Calu3 (cell line): ENCODE data around the gene TMTC2. TPM values are rescaled to one million over a fixed set of nuclear protein-coding genes. Genes with fewer than 3 reads are reported as not detected.

Source experiments
- BruUV-seq: library from RNA; stranded (reverse); fragments of 400-500 nt; replicated peaks from 2 replicates; lab custom pipeline; 2021; lab: Mats Ljungman, UMichigan
- CTCF ChIA-PET: fragments of 300-600 bp; sonication (Branson Sonifier 250); formaldehyde crosslinking; loops from one replicate; lab custom pipeline; 2022; ENCODE audit warnings: antibody characterized with exemption; lab: Charles Lee
- DNase-seq: peaks from one replicate; pipeline ENCODE4 v3.0.0; 2022
- H3K27ac Mint-ChIP-seq: one replicate; pipeline ENCODE4 v1.8.0; 2022; ENCODE audit warnings: mixed read lengths; ENCODE audit not compliant: unreplicated experiment
- H3K27me3 Mint-ChIP-seq: one replicate; pipeline ENCODE4 v1.8.0; 2022; ENCODE audit warnings: mixed read lengths; ENCODE audit not compliant: unreplicated experiment
- H3K36me3 Mint-ChIP-seq: one replicate; pipeline ENCODE4 v1.8.0; 2022; ENCODE audit warnings: mild to moderate bottlenecking, moderate library complexity, mixed read lengths; ENCODE audit not compliant: insufficient read depth, unreplicated experiment
- H3K4me1 Mint-ChIP-seq: one replicate; pipeline ENCODE4 v1.8.0; 2022; ENCODE audit warnings: mild to moderate bottlenecking, low read depth, mixed read lengths; ENCODE audit not compliant: unreplicated experiment
- H3K4me3 Mint-ChIP-seq: one replicate; pipeline ENCODE4 v1.8.0; 2022; ENCODE audit warnings: mild to moderate bottlenecking, low read depth, moderate library complexity, mixed read lengths; ENCODE audit not compliant: unreplicated experiment
- H3K9me3 Mint-ChIP-seq: one replicate; pipeline ENCODE4 v1.8.0; 2022; ENCODE audit warnings: low read depth, mixed read lengths; ENCODE audit not compliant: unreplicated experiment
- CTCF ChIP-seq: fragments of 200-600 bp; IDR thresholded peaks from one replicate; pipeline ENCODE4 v1.8.0; 2022; ENCODE audit warnings: antibody characterized with exemption; ENCODE audit not compliant: unreplicated experiment
- intact Hi-C: fragments of 100-400 bp; cut with micrococcal nuclease; formaldehyde crosslinking; loops from one replicate; pipeline ENCODE4 v1.10.0; 2022; ENCODE audit not compliant: unreplicated experiment
- total RNA-seq: library from RNA; stranded (reverse); gene quantifications from 2 replicates; pipeline ENCODE4 v1.2.3, GENCODE V29; 2022

Gene TMTC2
- total RNA-seq, 1 experiment from 2014 or later: 31.2 TPM

- DNase-seq: no peak
- no peak for TF ChIP-seq CTCF
- Mint-ChIP-seq H3K27ac (no peak overlapping the region), H3K9me3 (peaks cover 4% of the 10 kb centered on the region), H3K36me3 (no peaks in the 10 kb centered on the region), H3K4me1 (no peaks in the 10 kb centered on the region), H3K27me3 (no peaks in the 10 kb centered on the region), H3K4me3 (no peak overlapping the region)
- intact Hi-C loops: no loop called here
- CTCF ChIA-PET: no interaction called here
- BruUV-seq: no TSS peak
Measured at GRCh38 chr12:82710741-82711140, 24.0 kb downstream of the TMTC2 start.

- TF ChIP-seq CTCF: no peak
Measured at GRCh38 chr12:82714427-82714826, 27.7 kb downstream of the TMTC2 start.

GRCh38 chr12:82721726-82722125 lies 35.0 kb downstream of the TMTC2 start:
- no peaks in the 10 kb centered on the region for H3K27me3 Mint-ChIP-seq
- no peak for DNase-seq
- no peaks in the 10 kb centered on the region for H3K4me1 Mint-ChIP-seq
- H3K27ac Mint-ChIP-seq: no peak overlapping the region
- H3K9me3 Mint-ChIP-seq: no peaks in the 10 kb centered on the region
- no TSS peak for BruUV-seq
- H3K36me3 Mint-ChIP-seq: no peaks in the 10 kb centered on the region
- no peak overlapping the region for H3K4me3 Mint-ChIP-seq
- CTCF ChIA-PET: no interaction called here
- TF ChIP-seq CTCF: no peak
- intact Hi-C loops: no loop called here

More at GRCh38 chr12:82714427-82714826, 27.7 kb downstream of the TMTC2 start:
- no peaks in the 10 kb centered on the region for H3K27me3 Mint-ChIP-seq
- H3K4me1 Mint-ChIP-seq: no peaks in the 10 kb centered on the region
- no peak overlapping the region for H3K4me3 Mint-ChIP-seq
- CTCF ChIA-PET: no interaction called here
- H3K27ac Mint-ChIP-seq: no peak overlapping the region
- intact Hi-C loops: no loop called here
- no TSS peak for BruUV-seq
- DNase-seq: no peak
- peaks cover 4% of the 10 kb centered on the region for H3K9me3 Mint-ChIP-seq
- no peaks in the 10 kb centered on the region for H3K36me3 Mint-ChIP-seq

- Mint-ChIP-seq H3K4me1 (no peaks in the 10 kb centered on the region), H3K9me3 (no peaks in the 10 kb centered on the region), H3K27ac (no peak overlapping the region), H3K27me3 (no peaks in the 10 kb centered on the region), H3K36me3 (no peaks in the 10 kb centered on the region), H3K4me3 (no peak overlapping the region)
- no peak for TF ChIP-seq CTCF
- intact Hi-C loops: no loop called here
- CTCF ChIA-PET: no interaction called here
- no TSS peak for BruUV-seq
- DNase-seq: no peak
Measured at GRCh38 chr12:82723093-82723492, 36.4 kb downstream of the TMTC2 start.
